KMS-11 (cell line): ENCODE measurements around the gene POU3F3.

Experiments
- H2AFZ ChIP-seq: fragments of 200-600 bp; sonication (generic); 2 replicates; pipeline ENCODE4 v1.6.1; 2016; ENCODE audit warnings: antibody characterized with exemption, mixed run types, low read depth
- H3K27ac ChIP-seq: fragments of 200-600 bp; sonication (generic); 2 replicates; pipeline ENCODE4 v1.6.1; 2016; ENCODE audit warnings: mild to moderate bottlenecking, mixed run types
- H3K27me3 ChIP-seq: fragments of 200-600 bp; sonication (generic); 2 replicates; pipeline ENCODE4 v1.6.1; 2017; ENCODE audit warnings: mild to moderate bottlenecking, low read depth, mixed run types, moderate library complexity; ENCODE audit not compliant: insufficient read depth
- H3K36me3 ChIP-seq: fragments of 200-600 bp; sonication (generic); 2 replicates; pipeline ENCODE4 v1.6.1; 2017; ENCODE audit warnings: mild to moderate bottlenecking, mixed run types; ENCODE audit not compliant: insufficient read depth
- H3K4me1 ChIP-seq: fragments of 200-600 bp; sonication (generic); 2 replicates; pipeline ENCODE4 v1.6.1; 2016; ENCODE audit warnings: mild to moderate bottlenecking, low read depth, mixed run types; ENCODE audit not compliant: poor library complexity, severe bottlenecking
- H3K4me2 ChIP-seq: fragments of 200-600 bp; sonication (generic); 2 replicates; pipeline ENCODE4 v1.7.0; 2016; ENCODE audit warnings: mild to moderate bottlenecking, mixed run types
- H3K4me3 ChIP-seq: fragments of 200-600 bp; sonication (generic); IDR thresholded peaks from 2 replicates; pipeline ENCODE4 v1.6.1; 2017; ENCODE audit warnings: low read depth, low read length, mixed read lengths; ENCODE audit not compliant: insufficient read depth
- H3K79me2 ChIP-seq: fragments of 200-600 bp; sonication (generic); 2 replicates; pipeline ENCODE4 v1.6.1; 2016; ENCODE audit warnings: low read depth, mixed run types; ENCODE audit not compliant: insufficient read depth
- H3K9ac ChIP-seq: fragments of 200-600 bp; sonication (generic); 2 replicates; pipeline ENCODE4 v1.6.1; 2016; ENCODE audit warnings: mild to moderate bottlenecking, mixed run types
- H4K20me1 ChIP-seq: fragments of 200-600 bp; sonication (generic); 2 replicates; pipeline ENCODE4 v1.6.1; 2016; ENCODE audit warnings: mild to moderate bottlenecking, mixed run types; ENCODE audit not compliant: insufficient read depth
- TF ChIP-seq, protein P1 (sequence below): fragments of 200-600 bp; sonication (generic); conservative IDR thresholded peaks from 2 replicates; pipeline ENCODE4 v1.6.1; 2017; ENCODE audit warnings: low read depth, mild to moderate bottlenecking, antibody characterized with exemption, low read length, moderate library complexity, mixed read lengths

Gene POU3F3

DNA sequence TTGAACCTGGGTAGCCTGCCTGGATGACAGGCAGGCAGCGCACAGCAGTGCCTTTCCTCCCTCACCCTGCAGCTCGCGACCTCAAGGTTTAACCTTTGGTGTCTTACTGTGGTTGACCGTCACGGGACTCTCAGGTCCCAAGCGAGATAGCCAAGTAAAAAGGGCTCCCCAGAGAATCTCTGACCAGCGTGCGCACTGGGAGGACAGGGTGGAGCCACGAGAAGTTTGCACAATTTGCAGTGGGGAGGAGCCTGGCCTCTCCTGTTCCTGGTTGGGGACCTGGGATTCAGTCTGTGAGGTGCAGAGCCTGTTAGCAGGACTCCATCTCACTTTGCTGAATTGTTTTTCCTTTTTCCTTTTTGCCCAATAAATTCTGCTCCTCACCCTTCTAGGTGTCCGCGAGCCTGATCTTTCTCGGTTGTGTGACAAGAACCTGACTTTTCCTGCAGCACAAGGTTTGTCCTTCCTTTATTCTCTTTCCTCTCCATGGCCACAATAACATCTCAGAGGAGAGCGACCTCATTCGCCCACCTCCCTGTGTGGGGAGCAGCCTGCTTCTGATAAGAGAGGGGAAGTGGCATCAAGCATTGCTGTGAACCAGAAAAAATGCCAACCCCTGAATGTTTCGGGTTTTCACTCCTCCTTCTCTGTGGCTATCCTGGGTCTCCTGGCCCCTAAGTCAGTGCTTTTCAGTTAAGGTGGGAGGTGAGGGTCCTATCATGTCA lies 36.2 kb downstream of the POU3F3 start:
- H3K27ac ChIP-seq, result no peak overlapping the region
- H4K20me1 ChIP-seq, result no peaks in the 10 kb centered on the region
- H3K36me3 ChIP-seq, result no peaks in the 10 kb centered on the region
- no peak overlapping the region for H3K9ac ChIP-seq
- TF ChIP-seq, protein P1, sequence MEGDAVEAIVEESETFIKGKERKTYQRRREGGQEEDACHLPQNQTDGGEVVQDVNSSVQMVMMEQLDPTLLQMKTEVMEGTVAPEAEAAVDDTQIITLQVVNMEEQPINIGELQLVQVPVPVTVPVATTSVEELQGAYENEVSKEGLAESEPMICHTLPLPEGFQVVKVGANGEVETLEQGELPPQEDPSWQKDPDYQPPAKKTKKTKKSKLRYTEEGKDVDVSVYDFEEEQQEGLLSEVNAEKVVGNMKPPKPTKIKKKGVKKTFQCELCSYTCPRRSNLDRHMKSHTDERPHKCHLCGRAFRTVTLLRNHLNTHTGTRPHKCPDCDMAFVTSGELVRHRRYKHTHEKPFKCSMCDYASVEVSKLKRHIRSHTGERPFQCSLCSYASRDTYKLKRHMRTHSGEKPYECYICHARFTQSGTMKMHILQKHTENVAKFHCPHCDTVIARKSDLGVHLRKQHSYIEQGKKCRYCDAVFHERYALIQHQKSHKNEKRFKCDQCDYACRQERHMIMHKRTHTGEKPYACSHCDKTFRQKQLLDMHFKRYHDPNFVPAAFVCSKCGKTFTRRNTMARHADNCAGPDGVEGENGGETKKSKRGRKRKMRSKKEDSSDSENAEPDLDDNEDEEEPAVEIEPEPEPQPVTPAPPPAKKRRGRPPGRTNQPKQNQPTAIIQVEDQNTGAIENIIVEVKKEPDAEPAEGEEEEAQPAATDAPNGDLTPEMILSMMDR, result no peak
- no peak overlapping the region for H3K4me2 ChIP-seq
- no peaks in the 10 kb centered on the region for H3K27me3 ChIP-seq
- H3K79me2 ChIP-seq, result no peaks in the 10 kb centered on the region
- H3K4me1 ChIP-seq, result no peaks in the 10 kb centered on the region
- no peak overlapping the region for H3K4me3 ChIP-seq
- no peak overlapping the region for H2AFZ ChIP-seq

DNA sequence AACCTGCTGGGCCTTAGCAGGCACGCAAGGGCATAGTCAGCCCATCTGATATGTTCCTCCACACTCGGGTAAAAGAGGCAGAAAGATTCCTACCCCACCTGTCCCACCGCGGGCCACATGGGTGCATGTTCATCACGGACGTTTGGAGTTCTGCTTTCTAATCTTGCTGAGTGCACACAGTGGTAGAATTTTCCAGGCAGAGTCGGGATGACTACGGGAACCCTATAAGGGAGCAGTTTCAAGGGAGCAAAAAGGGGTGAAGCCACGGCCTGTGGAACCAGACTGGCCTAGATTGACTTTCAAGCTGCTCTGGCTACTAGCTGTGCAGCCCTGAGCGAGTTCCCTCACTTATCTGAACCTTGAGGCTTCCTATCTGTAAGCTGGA lies 36.8 kb downstream of the POU3F3 start:
- Histone ChIP-seq H3K36me3 (no peaks in the 10 kb centered on the region), H4K20me1 (no peaks in the 10 kb centered on the region), H3K27ac (no peak overlapping the region), H3K4me2 (no peak overlapping the region), H3K4me1 (no peaks in the 10 kb centered on the region), H3K79me2 (no peaks in the 10 kb centered on the region), H3K9ac (no peak overlapping the region), H3K4me3 (no peak overlapping the region), H3K27me3 (no peaks in the 10 kb centered on the region), H2AFZ (no peak overlapping the region)
- TF ChIP-seq, protein P1, result no peak

DNA sequence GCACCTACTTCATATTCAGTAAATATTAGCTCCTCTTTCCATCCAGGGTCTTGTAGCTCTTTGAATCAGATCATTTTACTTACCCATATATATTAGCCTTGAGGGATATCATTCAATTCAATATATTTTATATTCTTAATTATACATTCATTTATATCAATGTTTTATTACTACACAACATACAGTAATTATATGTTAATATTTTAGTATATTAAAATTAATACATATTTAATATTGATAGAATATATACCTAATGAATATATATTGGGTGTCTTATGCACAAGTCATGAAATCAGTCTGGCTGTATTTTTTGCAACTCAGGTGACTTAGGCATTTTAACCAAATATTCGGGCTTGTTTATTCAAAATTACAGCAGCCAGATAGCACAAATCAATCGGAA lies 37.2 kb downstream of the POU3F3 start:
- H2AFZ ChIP-seq, result no peak overlapping the region
- no peaks in the 10 kb centered on the region for H3K27me3 ChIP-seq
- TF ChIP-seq, protein P1, result no peak

DNA sequence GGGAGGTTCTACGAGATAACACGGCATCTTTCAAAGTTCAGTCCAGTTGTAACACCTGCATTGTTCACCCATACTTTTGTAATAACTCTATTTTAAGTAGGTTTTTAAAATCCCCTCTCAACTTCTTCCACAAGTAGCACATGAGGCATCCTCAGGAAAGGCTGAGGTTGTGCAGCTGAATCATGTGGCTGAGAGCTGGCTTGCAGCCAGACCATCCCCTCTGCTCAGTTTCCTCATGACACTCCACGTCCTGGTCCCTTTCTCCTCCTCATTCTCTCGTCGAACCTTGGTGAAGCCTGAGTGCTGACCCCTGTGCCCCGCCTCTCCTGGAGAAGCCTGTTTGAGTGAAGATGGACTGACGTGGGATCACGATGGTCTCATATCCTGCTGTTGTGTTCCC lies 42.5 kb downstream of the POU3F3 start:
- no peaks in the 10 kb centered on the region for H3K79me2 ChIP-seq
- H3K4me2 ChIP-seq, result no peak overlapping the region
- TF ChIP-seq, protein P1, result no peak
- no peaks in the 10 kb centered on the region for H3K27me3 ChIP-seq
- no peaks in the 10 kb centered on the region for H3K4me1 ChIP-seq
- no peak overlapping the region for H2AFZ ChIP-seq
- no peak overlapping the region for H3K9ac ChIP-seq
- no peaks in the 10 kb centered on the region for H4K20me1 ChIP-seq
- no peak overlapping the region for H3K27ac ChIP-seq
- H3K4me3 ChIP-seq, result no peak overlapping the region
- no peaks in the 10 kb centered on the region for H3K36me3 ChIP-seq

More for the DNA sequence above, 37.2 kb downstream of the POU3F3 start:
- Histone ChIP-seq H3K9ac (no peak overlapping the region), H3K4me3 (no peak overlapping the region), H3K27ac (no peak overlapping the region), H3K4me2 (no peak overlapping the region), H3K79me2 (no peaks in the 10 kb centered on the region), H4K20me1 (no peaks in the 10 kb centered on the region), H3K36me3 (no peaks in the 10 kb centered on the region), H3K4me1 (no peaks in the 10 kb centered on the region)
